K562 (cell line): Measurements from ENCODE around the gene KASH5. TPM values are rescaled to one million over a fixed set of nuclear protein-coding genes. Genes with fewer than 3 reads are reported as not detected.

Experiments used
- ATAC-seq: fragments of 200-7000 bp; cut with Tn5 transposase; 3 replicates; pipeline ENCODE4 v1.9.1; 2020; ENCODE audit warnings: moderate library complexity
- BruUV-seq: library from RNA; stranded (reverse); fragments of 400-500 nt; replicated peaks from 2 replicates; lab custom pipeline; 2021; lab: Mats Ljungman, UMichigan
- CTCF ChIA-PET: fragments of 300-600 bp; formaldehyde crosslinking; extraction: SDS; loops from one replicate; lab custom pipeline; 2021; ENCODE audit warnings: low intra/inter-chr PET ratio; lab: Yijun Ruan, JAX
- POLR2A ChIA-PET: fragments of 300-600, 350-650 bp; sonication (Branson Sonifier 250); formaldehyde crosslinking; extraction: SDS; loops from one replicate; lab custom pipeline; 2021; ENCODE audit warnings: antibody characterized with exemption, inconsistent platforms; lab: Yijun Ruan, JAX
- DNase-seq, 4 experiments: peaks; one replicate each; pipeline versions ENCODE4 v3.0.0 to v3.0.0-alpha.2; 2011 to 2018; ENCODE audit warnings: low spot score in 3 of 4, mixed read lengths in 3 of 4; ENCODE audit errors: extremely low read depth in 1 of 4
- FAIRE-seq: peaks from 2 replicates; lab custom pipeline; 2011; peaks lifted over from hg19 to GRCh38; lab: Jason Lieb, UNC
- H2AFZ ChIP-seq: 2 replicates; pipeline ENCODE4 v1.6.0; 2011; ENCODE audit warnings: low read depth, low read length, control low read depth, inconsistent platforms
- H3K27ac ChIP-seq: fragments of 200-600 bp; 3 replicates; pipeline ENCODE4 v1.8.0; 2011; ENCODE audit warnings: low read depth, mild to moderate bottlenecking, control low read depth, inconsistent platforms, low read length, moderate library complexity, mixed read lengths; ENCODE audit errors: extremely low read depth
- H3K27me3 ChIP-seq, 2 experiments: fragments of 300-600 bp in 1 of 2; 2 replicates in 1 of 2; 3 replicates in 1 of 2; pipeline versions ENCODE4 v1.6.0 to v1.8.0; 2011; ENCODE audit warnings: inconsistent platforms in 2 of 2, low read length in 2 of 2, mild to moderate bottlenecking in 1 of 2, mixed read lengths in 1 of 2, moderate library complexity in 1 of 2; ENCODE audit not compliant: control insufficient read depth in 2 of 2, insufficient read depth in 2 of 2
- H3K36me3 ChIP-seq: fragments of 300-600 bp; 3 replicates; pipeline ENCODE4 v1.8.0; 2011; ENCODE audit warnings: mild to moderate bottlenecking, low read length, inconsistent platforms; ENCODE audit not compliant: control insufficient read depth, insufficient read depth
- H3K4me1 ChIP-seq, 2 experiments: fragments of 200-600 bp in 1 of 2; replicated peaks in 1 of 2; 2 replicates in 1 of 2; 3 replicates in 1 of 2; pipeline versions ENCODE4 v1.5.1 to v1.8.0; 2011; ENCODE audit warnings: inconsistent platforms in 2 of 2, low read length in 2 of 2, mild to moderate bottlenecking in 1 of 2, mixed read lengths in 1 of 2, moderate library complexity in 1 of 2; ENCODE audit not compliant: control insufficient read depth in 2 of 2, insufficient read depth in 2 of 2
- H3K4me2 ChIP-seq: 2 replicates; pipeline ENCODE4 v1.6.1; 2011; ENCODE audit warnings: low read length, control low read depth, inconsistent platforms, mixed read lengths; ENCODE audit not compliant: insufficient read depth
- H3K4me3 ChIP-seq: fragments of 200-600 bp; sonication (generic), shearing (Covaris generic); 2 replicates; pipeline ENCODE4 v1.5.1; 2016; ENCODE audit warnings: control low read depth, inconsistent platforms
- H3K79me2 ChIP-seq: fragments of 200-600 bp; 3 replicates; pipeline ENCODE4 v1.8.0; 2011; ENCODE audit warnings: low read length, inconsistent platforms; ENCODE audit not compliant: control insufficient read depth, insufficient read depth
- H3K9ac ChIP-seq, 2 experiments: 2 replicates each; pipeline versions ENCODE4 v1.6.0 to v1.6.1; 2011; ENCODE audit warnings: low read depth in 2 of 2, low read length in 2 of 2, control low read depth in 1 of 2, inconsistent platforms in 1 of 2, mild to moderate bottlenecking in 1 of 2, mixed read lengths in 1 of 2; ENCODE audit not compliant: insufficient read depth in 1 of 2
- H3K9me1 ChIP-seq: one replicate; pipeline ENCODE4 v1.6.0; 2011; ENCODE audit warnings: inconsistent platforms, mild to moderate bottlenecking, low read length, moderate library complexity; ENCODE audit not compliant: control insufficient read depth, insufficient read depth
- H3K9me3 ChIP-seq: replicated peaks from 2 replicates; pipeline ENCODE4 v1.5.1; 2011; ENCODE audit warnings: low read depth, low read length, inconsistent platforms; ENCODE audit not compliant: control insufficient read depth, insufficient read depth
- H4K20me1 ChIP-seq: replicated peaks from 2 replicates; pipeline ENCODE4 v1.6.1; 2011; ENCODE audit warnings: low read length, inconsistent platforms, mixed read lengths; ENCODE audit not compliant: control insufficient read depth, insufficient read depth
- FOXJ3 ChIP-seq: sonication (generic); formaldehyde crosslinking; IDR thresholded peaks from 2 replicates; pipeline ENCODE4 v1.4.0; 2020; ENCODE audit warnings: mild to moderate bottlenecking, missing genetic modification reagents
- ZFPM2 ChIP-seq: fragments of 250-450 bp; sonication (Bioruptor Pico); IDR thresholded peaks from 2 replicates; pipeline ENCODE4 v1.5.1; 2022; ENCODE audit warnings: mild to moderate bottlenecking
- WGBS: fragments of 100-300 bp; shearing (Covaris generic); methylation state at CpG from one replicate; pipeline ENCODE4 v1.1.6; 2016; ENCODE audit warnings: low coverage, mixed read lengths; ENCODE audit not compliant: insufficient coverage; ENCODE audit errors: missing lambda C conversion rate; 5-methylcytosine and 5-hydroxymethylcytosine counted together
- in situ Hi-C: fragments of 300-500 bp; cut with MboI; formaldehyde crosslinking; loops from 4 replicates; pipeline ENCODE4 v1.15.0; 2018; ENCODE audit warnings: inconsistent platforms, mixed read lengths
- intact Hi-C: fragments of 100-400 bp; cut with micrococcal nuclease; formaldehyde crosslinking; loops from 2 replicates; pipeline ENCODE4 v1.14.2; 2022
- polyA plus RNA-seq, 8 experiments: library from polyadenylated mRNA; depleted of rRNA in 4 of 8; stranded (reverse) in 5 of 8; unstranded in 3 of 8; fragments of >200 nt; fragmentation: Nextera tagmentation in 2 of 8; fragmentation: Illumina TruSeq in 1 of 8; extraction: Ambion mirVana in 2 of 8; extraction: Trizol in 1 of 8; gene quantifications; 2 replicates each; pipeline versions ENCODE4 v1.2.1 to v1.2.3, GENCODE V29; 2011 to 2014; ENCODE audit warnings: inconsistent platforms in 1 of 8, missing spikeins in 1 of 8
- total RNA-seq, 7 experiments: library from RNA; depleted of rRNA in 6 of 7; stranded (reverse); fragments of >200 nt in 6 of 7; fragmentation: Illumina TruSeq in 2 of 7; extraction: Trizol in 2 of 7; gene quantifications; 2 replicates each; pipeline versions ENCODE4 v1.2.1 to v1.2.3, GENCODE V29; 2011 to 2021; ENCODE audit warnings: low replicate concordance in 1 of 7
- TF ChIP-seq, protein P1 (sequence below): sonication (generic); formaldehyde crosslinking; IDR thresholded peaks from 2 replicates; pipeline ENCODE4 v1.8.1; 2022; ENCODE audit warnings: missing genetic modification reagents
- TF ChIP-seq, protein P2 (sequence below): fragments of 450-650 bp; formaldehyde crosslinking; IDR thresholded peaks from 2 replicates; pipeline ENCODE4 v1.4.0; 2022; ENCODE audit warnings: mild to moderate bottlenecking, moderate library complexity
- TF ChIP-seq, protein P3 (sequence below): sonication (generic); formaldehyde crosslinking; IDR thresholded peaks from 2 replicates; pipeline ENCODE4 v1.8.0; 2022; ENCODE audit warnings: missing genetic modification reagents, mild to moderate bottlenecking, moderate library complexity, borderline replicate concordance

Gene KASH5
- total and polyA plus RNA-seq, 9 of the 15 experiments (the other 6 are each of a cell fraction or from before 2014, with no cell fraction given): 0.07 to 0.84 (median 0.34) TPM; not detected in 1

DNA sequence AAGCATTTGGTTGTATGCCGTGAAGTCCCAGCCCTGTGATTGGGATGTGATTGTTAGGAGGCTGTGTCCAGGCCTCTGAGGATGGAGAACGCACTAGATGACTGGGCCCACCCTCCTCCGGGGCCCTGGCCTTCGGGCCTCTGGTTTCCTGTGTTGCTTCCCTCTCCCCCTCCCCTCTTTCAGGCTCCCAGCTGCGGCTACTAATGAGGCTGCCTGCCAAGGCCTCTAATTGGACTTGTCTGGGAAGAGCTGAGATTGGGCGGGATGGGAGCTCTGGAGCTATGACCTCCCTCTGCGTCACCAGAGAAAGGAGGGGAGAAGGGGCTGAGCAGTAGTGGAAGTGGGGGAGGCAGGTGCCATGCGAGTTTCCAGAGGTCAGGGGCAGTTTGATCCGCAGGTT lies 25.3 kb downstream of the KASH5 start:
- FAIRE-seq (no peak), ATAC-seq (no peak), DNase-seq (no peak)
- Histone ChIP-seq H3K36me3 (no peaks in the 10 kb centered on the region), H3K4me2 (no peak overlapping the region), H3K9me1 (no peaks in the 10 kb centered on the region), H3K4me1 (peaks cover 30 to 50% of the 10 kb centered on the region in 2 experiments), H4K20me1 (no peaks in the 10 kb centered on the region), H3K9me3 (no peaks in the 10 kb centered on the region), H3K27ac (no peak overlapping the region), H3K79me2 (no peaks in the 10 kb centered on the region), H3K4me3 (no peak overlapping the region), H2AFZ (peak overlapping the region; percentile 29; the same call in 1 of the 2 replicates), H3K9ac (peak overlapping the region in 1 of 2 experiments; percentile 70; a peak in 2 of 4 replicates), H3K27me3 (no peaks in the 10 kb centered on the region)
- in situ Hi-C loops: no loop called here
- WGBS: 71% methylated on average over 9 of the region's 9 CpGs
- no TSS peak for BruUV-seq
- intact Hi-C loops: no loop called here
- ChIA-PET CTCF (no interaction called here), POLR2A (interaction anchor here (1.0 to 1.4 kb wide), 2 partner anchors 11 to 263 kb away, joined by 3 to 6 read pairs; partner anchors contain the start of gene PTH2)
- TF ChIP-seq FOXJ3 (CRISPR knock-in tag) (no peak), ZFPM2 (no peak)
- TF ChIP-seq, protein P1, sequence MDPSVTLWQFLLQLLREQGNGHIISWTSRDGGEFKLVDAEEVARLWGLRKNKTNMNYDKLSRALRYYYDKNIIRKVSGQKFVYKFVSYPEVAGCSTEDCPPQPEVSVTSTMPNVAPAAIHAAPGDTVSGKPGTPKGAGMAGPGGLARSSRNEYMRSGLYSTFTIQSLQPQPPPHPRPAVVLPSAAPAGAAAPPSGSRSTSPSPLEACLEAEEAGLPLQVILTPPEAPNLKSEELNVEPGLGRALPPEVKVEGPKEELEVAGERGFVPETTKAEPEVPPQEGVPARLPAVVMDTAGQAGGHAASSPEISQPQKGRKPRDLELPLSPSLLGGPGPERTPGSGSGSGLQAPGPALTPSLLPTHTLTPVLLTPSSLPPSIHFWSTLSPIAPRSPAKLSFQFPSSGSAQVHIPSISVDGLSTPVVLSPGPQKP (CRISPR knock-in tag): no peak
- TF ChIP-seq, protein P2, sequence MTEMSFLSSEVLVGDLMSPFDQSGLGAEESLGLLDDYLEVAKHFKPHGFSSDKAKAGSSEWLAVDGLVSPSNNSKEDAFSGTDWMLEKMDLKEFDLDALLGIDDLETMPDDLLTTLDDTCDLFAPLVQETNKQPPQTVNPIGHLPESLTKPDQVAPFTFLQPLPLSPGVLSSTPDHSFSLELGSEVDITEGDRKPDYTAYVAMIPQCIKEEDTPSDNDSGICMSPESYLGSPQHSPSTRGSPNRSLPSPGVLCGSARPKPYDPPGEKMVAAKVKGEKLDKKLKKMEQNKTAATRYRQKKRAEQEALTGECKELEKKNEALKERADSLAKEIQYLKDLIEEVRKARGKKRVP (CRISPR knock-in tag): no peak
- TF ChIP-seq, protein P3, sequence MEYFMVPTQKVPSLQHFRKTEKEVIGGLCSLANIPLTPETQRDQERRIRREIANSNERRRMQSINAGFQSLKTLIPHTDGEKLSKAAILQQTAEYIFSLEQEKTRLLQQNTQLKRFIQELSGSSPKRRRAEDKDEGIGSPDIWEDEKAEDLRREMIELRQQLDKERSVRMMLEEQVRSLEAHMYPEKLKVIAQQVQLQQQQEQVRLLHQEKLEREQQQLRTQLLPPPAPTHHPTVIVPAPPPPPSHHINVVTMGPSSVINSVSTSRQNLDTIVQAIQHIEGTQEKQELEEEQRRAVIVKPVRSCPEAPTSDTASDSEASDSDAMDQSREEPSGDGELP (CRISPR knock-in tag): 0 out of 2 replicates have a peak, but pooled peaks have one; percentile 6
